KOPT-K1 (cell line): ENCODE results near the gene LBX2.

Experiments used
- H3K27ac ChIP-seq: fragments of 200-600 bp; sonication (generic); 2 replicates; pipeline ENCODE4 v1.5.1; 2016; ENCODE audit warnings: antibody characterized with exemption, mild to moderate bottlenecking, low read depth, low read length; ENCODE audit not compliant: poor library complexity, severe bottlenecking
- H3K36me3 ChIP-seq: fragments of 200-600 bp; sonication (generic); 2 replicates; pipeline ENCODE4 v1.5.1; 2017; ENCODE audit warnings: antibody characterized with exemption, mild to moderate bottlenecking, low read length, moderate library complexity; ENCODE audit not compliant: insufficient read depth
- H3K9me3 ChIP-seq: fragments of 200-600 bp; sonication (generic); 2 replicates; pipeline ENCODE4 v1.5.1; 2017; ENCODE audit warnings: antibody characterized with exemption, low read length, mild to moderate bottlenecking; ENCODE audit not compliant: insufficient read depth, poor library complexity, severe bottlenecking

Gene LBX2

GRCh38 chr2:74514368-74515270 lies 15.2 kb upstream of the LBX2 start, which contains the start of gene TLX2:
Gene TLX2 (plus strand): TSS chr2:74514450. CDS start chr2:74514807, 357 bp downstream.
- Histone ChIP-seq H3K9me3 (no peaks in the 10 kb centered on the region), H3K27ac (no peak within 1 kb of the TSS), H3K36me3 (no peaks in the 10 kb centered on the region)

DNA sequence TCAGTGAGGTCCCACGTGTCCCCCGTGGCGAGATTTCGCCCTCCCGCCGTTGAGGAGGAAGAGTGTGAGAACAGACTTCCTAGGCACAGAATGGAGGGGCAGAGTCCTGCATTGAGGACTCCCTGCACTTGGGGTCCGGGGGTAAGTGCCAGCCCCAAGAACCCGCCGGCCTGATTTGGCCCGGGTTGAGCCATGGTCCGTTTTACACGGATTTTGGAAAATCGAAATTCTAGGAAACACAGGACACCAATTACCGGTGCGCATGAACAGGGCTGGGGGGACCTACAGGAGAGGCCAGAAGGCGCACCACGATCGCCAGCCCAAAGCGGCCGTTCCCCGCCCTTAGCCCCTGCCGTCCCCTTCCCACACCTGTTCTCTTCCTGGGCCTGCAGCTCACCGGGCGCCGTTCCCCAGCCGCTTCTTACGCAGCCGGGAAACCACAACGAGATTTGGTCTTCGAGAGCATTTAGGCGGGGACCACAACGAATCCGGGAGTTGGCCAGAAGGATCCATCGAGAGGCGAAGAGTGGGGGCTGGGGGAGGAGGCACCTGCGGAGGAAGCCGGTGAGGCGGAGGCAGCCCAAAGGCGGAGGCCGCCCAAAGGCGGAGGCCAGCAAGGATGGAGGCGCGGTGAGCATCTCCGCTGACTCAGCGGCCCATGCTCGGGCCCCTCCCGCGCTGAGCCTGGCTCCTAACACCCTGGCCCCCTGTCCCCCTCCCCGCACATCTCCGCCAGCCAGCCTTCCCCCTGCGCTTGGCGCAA lies 14.4 kb upstream of the LBX2 start:
- H3K27ac ChIP-seq: no peak overlapping the region
- no peaks in the 10 kb centered on the region for H3K36me3 ChIP-seq
- H3K9me3 ChIP-seq: no peaks in the 10 kb centered on the region

DNA sequence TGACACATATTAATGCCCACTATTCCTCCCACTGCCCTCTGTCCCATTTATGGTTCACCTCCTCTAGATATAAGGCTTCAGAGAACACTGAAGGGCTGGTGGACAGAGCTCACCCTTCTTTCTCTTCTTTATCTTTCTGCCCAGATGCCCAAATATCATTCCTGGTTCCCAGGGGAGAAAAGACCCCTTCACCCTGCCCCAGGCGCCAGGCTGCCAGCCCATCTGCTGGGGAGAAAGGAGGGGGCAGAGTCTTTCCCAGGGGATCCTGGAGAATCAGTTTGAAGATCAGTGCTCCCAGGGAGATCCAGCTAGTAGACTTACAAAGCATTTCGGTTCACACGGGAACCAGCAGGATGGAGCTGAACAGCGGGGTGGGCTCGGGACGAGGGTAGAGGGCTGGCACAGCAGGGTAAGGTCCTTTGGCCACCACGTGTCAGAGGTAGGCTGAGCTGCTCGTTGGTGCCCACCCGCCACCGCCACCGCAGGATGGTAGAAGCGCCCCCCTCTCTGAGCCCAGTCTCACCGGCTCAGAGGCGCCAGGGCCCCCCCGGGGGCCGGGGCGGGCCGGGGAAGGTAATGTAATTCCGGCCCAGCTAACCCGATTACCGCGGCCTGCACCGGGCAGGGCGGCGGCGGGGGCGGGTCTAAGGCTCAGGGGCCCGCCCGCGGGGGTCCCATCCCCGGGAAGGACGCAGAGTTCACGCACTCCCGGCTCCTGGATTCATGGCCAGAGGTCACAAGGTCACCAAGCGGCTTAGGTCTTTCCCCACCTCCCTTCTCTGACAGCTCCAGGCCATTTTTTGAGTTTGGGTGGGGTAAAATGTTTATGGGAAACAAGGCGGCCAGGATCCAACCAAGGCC lies 13.6 kb upstream of the LBX2 start:
- H3K36me3 ChIP-seq: no peaks in the 10 kb centered on the region
- no peak overlapping the region for H3K27ac ChIP-seq
- no peaks in the 10 kb centered on the region for H3K9me3 ChIP-seq

DNA sequence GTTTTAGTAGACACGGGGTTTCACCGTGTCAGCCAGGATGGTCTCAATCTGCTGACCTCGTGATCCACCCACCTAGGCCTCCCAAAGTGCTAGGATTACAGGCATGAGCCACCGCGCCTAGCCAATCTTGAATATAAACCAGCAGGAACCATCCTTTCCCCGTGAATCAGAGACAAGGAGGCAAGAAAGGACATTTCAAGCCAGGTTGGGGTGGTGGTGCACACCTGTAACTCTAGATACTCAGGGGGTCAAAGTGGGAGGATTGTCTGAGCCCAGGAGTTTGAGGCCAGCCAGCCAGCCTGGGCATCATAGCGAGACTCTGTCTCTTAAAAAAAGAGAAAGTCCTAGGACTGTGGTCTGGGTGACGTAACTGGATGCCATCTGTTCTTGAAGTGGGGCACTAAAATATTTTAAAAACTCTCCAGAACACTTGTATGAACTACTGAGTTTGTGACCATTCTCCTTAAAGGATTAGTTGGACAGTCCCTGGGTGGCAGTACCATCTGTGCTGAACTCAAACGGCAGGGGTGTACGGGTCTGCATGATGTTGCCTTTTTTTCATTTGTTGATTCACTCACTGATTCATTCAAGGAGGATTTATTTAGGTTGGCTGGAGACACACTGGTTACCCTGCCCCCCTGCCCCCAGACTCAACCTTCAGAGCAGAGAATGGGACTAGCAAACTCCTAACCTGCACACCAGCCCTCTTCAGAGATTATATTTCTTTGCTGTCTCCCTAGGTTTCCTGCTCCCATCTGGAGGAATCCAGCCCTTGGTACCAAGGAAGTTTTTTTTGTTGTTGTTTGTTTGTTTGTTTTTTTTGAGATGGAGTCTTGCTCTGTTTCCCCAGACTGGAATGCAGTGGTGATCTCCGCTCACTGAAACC lies 11.9 kb upstream of the LBX2 start:
- no peaks in the 10 kb centered on the region for H3K36me3 ChIP-seq
- no peak overlapping the region for H3K27ac ChIP-seq
- H3K9me3 ChIP-seq: no peaks in the 10 kb centered on the region

DNA sequence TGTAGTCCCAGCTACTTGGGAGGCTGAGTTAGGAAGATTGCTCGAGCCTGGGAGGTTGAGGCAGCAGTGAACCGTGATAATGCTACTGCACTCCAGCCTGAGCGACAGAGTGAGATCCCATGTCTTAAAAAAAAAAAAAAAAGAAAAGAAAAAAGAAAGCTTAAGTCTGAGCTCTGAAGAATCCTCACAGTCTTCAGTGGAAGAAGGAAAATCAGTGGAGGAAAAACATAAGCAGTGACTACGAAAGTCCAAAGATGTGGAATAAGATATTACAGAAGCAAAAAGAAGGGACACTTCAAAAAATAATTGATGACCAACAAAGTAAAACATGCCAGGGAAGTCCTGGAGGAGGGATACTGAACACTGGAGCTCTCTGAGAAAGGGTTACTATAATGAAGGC lies 10.9 kb upstream of the LBX2 start:
- H3K36me3 ChIP-seq: peaks cover 9% of the 10 kb centered on the region; the same call in 1 of the 2 replicates
- no peaks in the 10 kb centered on the region for H3K9me3 ChIP-seq
- H3K27ac ChIP-seq: no peak overlapping the region

GRCh38 chr2:74507926-74508520 lies 8.6 kb upstream of the LBX2 start:
- H3K9me3 ChIP-seq: no peaks in the 10 kb centered on the region
- peaks cover 21% of the 10 kb centered on the region; the same call in 1 of the 2 replicates for H3K36me3 ChIP-seq
- peak overlapping the region; percentile 92 for H3K27ac ChIP-seq

- peak within 1 kb of the TSS; percentile 92 for H3K27ac ChIP-seq
- H3K36me3 ChIP-seq: peaks cover 21% of the 10 kb centered on the region; the same call in 1 of the 2 replicates
- H3K9me3 ChIP-seq: no peaks in the 10 kb centered on the region
Observed at GRCh38 chr2:74507145-74507925, 7.9 kb upstream of the LBX2 start, which contains the start of gene PCGF1. Gene PCGF1 (minus strand): TSS chr2:74507695. CDS start chr2:74507668, 27 bp downstream.

DNA sequence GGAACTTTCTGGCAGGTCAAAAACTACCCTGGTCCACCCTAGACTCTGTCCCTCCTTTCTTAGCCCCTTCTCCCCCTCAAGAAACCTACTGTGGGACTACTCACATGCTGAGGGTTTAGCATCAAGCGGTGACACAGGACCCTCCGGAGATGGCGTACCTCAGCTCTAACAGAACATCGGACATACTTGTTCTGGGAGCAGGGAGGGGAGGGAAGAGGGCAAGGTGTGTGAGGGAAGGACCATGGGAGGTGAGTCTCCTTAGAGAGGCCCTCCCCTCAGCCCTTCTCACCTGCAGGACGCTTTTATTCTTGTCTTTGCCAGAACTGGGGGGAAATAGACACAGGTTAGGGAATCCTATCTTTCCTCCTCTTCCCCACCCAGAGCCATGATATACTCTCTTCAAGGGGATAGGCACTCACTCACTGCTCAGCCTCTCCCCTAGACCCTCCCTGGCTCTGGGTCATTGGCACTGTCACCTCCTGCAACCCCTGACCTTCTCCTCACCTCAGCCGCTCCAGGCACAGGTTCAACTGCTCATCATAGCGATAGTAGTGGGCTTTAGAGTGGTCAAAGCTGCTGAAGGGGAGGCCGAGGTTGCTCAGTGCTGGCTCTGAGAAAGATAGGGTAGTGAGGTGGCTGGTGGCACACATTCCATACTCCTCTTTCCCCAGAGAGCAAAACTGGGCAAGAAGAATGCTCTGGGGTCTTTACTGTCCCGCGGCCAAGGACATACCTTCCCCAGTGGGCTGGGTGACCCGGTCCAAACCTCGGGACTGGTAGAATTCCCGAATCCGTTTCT lies 6.2 kb upstream of the LBX2 start:
- H3K36me3 ChIP-seq: peaks cover 21% of the 10 kb centered on the region; the same call in 1 of the 2 replicates
- no peak overlapping the region for H3K27ac ChIP-seq
- H3K9me3 ChIP-seq: no peaks in the 10 kb centered on the region

DNA sequence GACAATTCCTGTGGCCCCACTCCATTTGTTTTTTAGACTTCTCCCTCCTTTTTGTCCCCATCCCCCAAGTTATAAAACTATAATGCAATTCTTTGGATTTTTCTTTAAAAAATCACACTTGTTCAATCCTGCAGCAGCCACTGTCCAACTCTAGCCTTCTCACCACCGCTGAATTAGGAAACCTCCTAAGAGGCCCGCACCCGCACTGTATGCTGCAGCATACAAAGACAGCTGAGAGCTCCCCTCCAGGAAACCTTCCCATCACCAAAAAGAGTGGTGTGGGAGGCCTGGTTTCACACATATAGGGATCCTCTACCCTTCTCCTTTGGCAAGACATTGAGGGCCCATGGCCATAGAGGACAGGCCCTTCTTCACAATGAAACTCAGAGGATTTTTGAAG lies 5.2 kb upstream of the LBX2 start:
- Histone ChIP-seq H3K9me3 (no peaks in the 10 kb centered on the region), H3K36me3 (peaks cover 21% of the 10 kb centered on the region; the same call in 1 of the 2 replicates), H3K27ac (no peak overlapping the region)

- no peaks in the 10 kb centered on the region for H3K9me3 ChIP-seq
- peaks cover 21% of the 10 kb centered on the region; the same call in 1 of the 2 replicates for H3K36me3 ChIP-seq
- no peak overlapping the region for H3K27ac ChIP-seq
Observed at GRCh38 chr2:74503506-74504475, 4.4 kb upstream of the LBX2 start.

GRCh38 chr2:74502720-74503505 lies 3.5 kb upstream of the LBX2 start:
- Histone ChIP-seq H3K27ac (no peak overlapping the region), H3K9me3 (no peaks in the 10 kb centered on the region), H3K36me3 (peaks cover 21% of the 10 kb centered on the region; the same call in 1 of the 2 replicates)
